Osteocyte (in vitro differentiated cells): ENCODE results near the gene SAP30L. TPM values are rescaled to one million over a fixed set of nuclear protein-coding genes. Genes with fewer than 3 reads are reported as not detected.

Source experiments
- DNase-seq: peaks from one replicate; pipeline ENCODE4 v3.0.0; 2021; ENCODE audit warnings: mixed read lengths; ENCODE audit not compliant: unreplicated experiment; ENCODE audit errors: extremely low spot score
- H3K27ac Mint-ChIP-seq: one replicate; pipeline ENCODE4 v1.8.0; 2021; ENCODE audit warnings: mild to moderate bottlenecking, mixed read lengths; ENCODE audit not compliant: unreplicated experiment
- H3K27me3 Mint-ChIP-seq: one replicate; pipeline ENCODE4 v1.8.0; 2021; ENCODE audit warnings: mixed read lengths; ENCODE audit not compliant: unreplicated experiment
- H3K36me3 Mint-ChIP-seq: one replicate; pipeline ENCODE4 v1.8.0; 2021; ENCODE audit warnings: mixed read lengths; ENCODE audit not compliant: unreplicated experiment
- H3K4me1 Mint-ChIP-seq: one replicate; pipeline ENCODE4 v1.8.0; 2021; ENCODE audit warnings: mixed read lengths; ENCODE audit not compliant: unreplicated experiment
- H3K4me3 Mint-ChIP-seq: one replicate; pipeline ENCODE4 v1.8.0; 2021; ENCODE audit warnings: mild to moderate bottlenecking, moderate library complexity, mixed read lengths; ENCODE audit not compliant: unreplicated experiment
- H3K9me3 Mint-ChIP-seq: one replicate; pipeline ENCODE4 v1.8.0; 2021; ENCODE audit warnings: mixed read lengths; ENCODE audit not compliant: unreplicated experiment
- CTCF ChIP-seq: fragments of 200-600 bp; sonication (generic); IDR thresholded peaks from 2 replicates; pipeline ENCODE4 v1.5.0; 2021; ENCODE audit warnings: antibody characterized with exemption, mild to moderate bottlenecking, moderate library complexity
- long read RNA-seq: library from polyadenylated mRNA; unstranded; transcript quantifications from one replicate; pipeline ENCODE4 v2.0.0, GENCODE V29; 2021
- total RNA-seq: library from RNA; stranded (reverse); gene quantifications from 2 replicates; pipeline ENCODE4 v1.2.1, GENCODE V29; 2021

SAP30L gene
- total RNA-seq, result 45.9 and 53.2 TPM in 2 replicates
- long read RNA-seq, full-length matches to known transcripts, result 2 of 22 reads
- long read RNA-seq, partial matches to known transcripts, result 0 of 22 reads
- long read RNA-seq, other reads (novel, unspliced or antisense), result 20 of 22 reads

- Mint-ChIP-seq H3K9me3 (no peaks in the 10 kb centered on the region), H3K27ac (peak within 1 kb of the TSS; percentile 91), H3K4me3 (peak within 1 kb of the TSS; percentile 99), H3K36me3 (peaks cover 22% of the 10 kb centered on the region), H3K4me1 (peaks cover 35% of the 10 kb centered on the region), H3K27me3 (no peaks in the 10 kb centered on the region)
- peak; percentile 99 for DNase-seq
- TF ChIP-seq CTCF, result no peak
These were observed at the start of gene SAP30L for GRCh38 chr5:154445422-154446194. TSS of gene SAP30L (plus strand) at chr5:154445997. CDS start at chr5:154446605, 608 bp downstream.

- no peak for DNase-seq
- TF ChIP-seq CTCF, result no peak
- Mint-ChIP-seq H3K9me3 (no peaks in the 10 kb centered on the region), H3K27ac (no peak overlapping the region), H3K36me3 (peaks cover 28% of the 10 kb centered on the region), H3K4me1 (peaks cover 16% of the 10 kb centered on the region), H3K4me3 (no peak overlapping the region), H3K27me3 (no peaks in the 10 kb centered on the region)
These were observed 49.7 kb upstream of the SAP30L start for GRCh38 chr5:154396128-154396527.

GRCh38 chr5:154397652-154398406 is 48.0 kb upstream of the SAP30L start:
- TF ChIP-seq CTCF, result no peak
- Mint-ChIP-seq H3K27ac (no peak overlapping the region), H3K4me1 (peaks cover 6% of the 10 kb centered on the region), H3K4me3 (no peak overlapping the region), H3K36me3 (peaks cover 21% of the 10 kb centered on the region), H3K27me3 (no peaks in the 10 kb centered on the region), H3K9me3 (no peaks in the 10 kb centered on the region)
- DNase-seq, result no peak

GRCh38 chr5:154400678-154401077 is 45.1 kb upstream of the SAP30L start:
- no peak for DNase-seq
- Mint-ChIP-seq H3K27ac (no peak overlapping the region), H3K4me3 (no peak overlapping the region), H3K4me1 (peaks cover 20% of the 10 kb centered on the region), H3K9me3 (no peaks in the 10 kb centered on the region), H3K27me3 (no peaks in the 10 kb centered on the region), H3K36me3 (peaks cover 8% of the 10 kb centered on the region)
- TF ChIP-seq CTCF, result no peak

- Mint-ChIP-seq H3K27me3 (no peaks in the 10 kb centered on the region), H3K4me3 (no peak overlapping the region), H3K27ac (no peak overlapping the region), H3K36me3 (peaks cover 8% of the 10 kb centered on the region), H3K9me3 (no peaks in the 10 kb centered on the region), H3K4me1 (peaks cover 19% of the 10 kb centered on the region)
- no peak for DNase-seq
- no peak for TF ChIP-seq CTCF
These were observed 44.4 kb upstream of the SAP30L start for GRCh38 chr5:154401355-154401754.
